ENCODE measurements around the gene BNIP1.
"Not testable (repeated sequence)": the region's sequence is repeated elsewhere in the genome, so short reads cannot be mapped to it uniquely, and the experiment has no call there.

Gene BNIP1

GRCh38 chr5:173143567-173143966 is 764 bp upstream of the BNIP1 start:
- no peak overlapping the region for H3K4me3 ChIP-seq (ENCODE audit: low read depth, low read length)
- TF ChIP-seq, protein P1, sequence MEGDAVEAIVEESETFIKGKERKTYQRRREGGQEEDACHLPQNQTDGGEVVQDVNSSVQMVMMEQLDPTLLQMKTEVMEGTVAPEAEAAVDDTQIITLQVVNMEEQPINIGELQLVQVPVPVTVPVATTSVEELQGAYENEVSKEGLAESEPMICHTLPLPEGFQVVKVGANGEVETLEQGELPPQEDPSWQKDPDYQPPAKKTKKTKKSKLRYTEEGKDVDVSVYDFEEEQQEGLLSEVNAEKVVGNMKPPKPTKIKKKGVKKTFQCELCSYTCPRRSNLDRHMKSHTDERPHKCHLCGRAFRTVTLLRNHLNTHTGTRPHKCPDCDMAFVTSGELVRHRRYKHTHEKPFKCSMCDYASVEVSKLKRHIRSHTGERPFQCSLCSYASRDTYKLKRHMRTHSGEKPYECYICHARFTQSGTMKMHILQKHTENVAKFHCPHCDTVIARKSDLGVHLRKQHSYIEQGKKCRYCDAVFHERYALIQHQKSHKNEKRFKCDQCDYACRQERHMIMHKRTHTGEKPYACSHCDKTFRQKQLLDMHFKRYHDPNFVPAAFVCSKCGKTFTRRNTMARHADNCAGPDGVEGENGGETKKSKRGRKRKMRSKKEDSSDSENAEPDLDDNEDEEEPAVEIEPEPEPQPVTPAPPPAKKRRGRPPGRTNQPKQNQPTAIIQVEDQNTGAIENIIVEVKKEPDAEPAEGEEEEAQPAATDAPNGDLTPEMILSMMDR (IDR thresholded peaks at IDR 0.05; ENCODE audit: control insufficient read depth, extremely low read depth, insufficient read depth): no peak
- no peak for DNase-seq (ENCODE audit: low read depth)

DNA sequence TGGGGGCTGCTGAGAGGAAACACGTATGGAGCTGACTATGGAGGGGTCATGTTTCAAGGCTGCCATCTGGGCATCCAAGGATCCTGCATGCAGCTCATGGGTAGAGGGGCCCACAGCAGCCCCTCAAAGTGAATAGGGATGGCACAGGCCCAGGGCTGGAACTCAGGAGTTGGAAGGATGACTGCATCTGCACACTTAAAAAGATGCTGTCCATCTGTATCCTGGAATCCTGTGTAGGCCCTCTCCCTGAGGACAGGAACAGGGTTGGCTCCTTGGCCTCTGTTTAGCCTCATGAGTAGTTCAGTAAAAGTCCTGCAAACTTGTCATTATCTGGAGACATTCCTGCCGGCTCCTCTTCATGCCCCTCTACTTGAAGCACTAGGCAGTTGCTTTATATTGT is 4.0 kb downstream of the BNIP1 start:
- H3K4me3 ChIP-seq (ENCODE audit: low read depth, low read length): no peak overlapping the region
- DNase-seq (ENCODE audit: low read depth): no peak
- TF ChIP-seq, protein P1 (IDR thresholded peaks at IDR 0.05; ENCODE audit: control insufficient read depth, extremely low read depth, insufficient read depth): no peak

GRCh38 chr5:173152547-173152946 is 8.2 kb downstream of the BNIP1 start:
- DNase-seq (ENCODE audit: low read depth): no peak
- H3K4me3 ChIP-seq (ENCODE audit: low read depth, low read length): no peak overlapping the region
- TF ChIP-seq, protein P1 (IDR thresholded peaks at IDR 0.05; ENCODE audit: control insufficient read depth, extremely low read depth, insufficient read depth): no peak

- TF ChIP-seq, protein P1 (IDR thresholded peaks at IDR 0.05; ENCODE audit: control insufficient read depth, extremely low read depth, insufficient read depth): no peak
- no peak overlapping the region for H3K4me3 ChIP-seq (ENCODE audit: low read depth, low read length)
- DNase-seq (ENCODE audit: low read depth): no peak
Observed at GRCh38 chr5:173153842-173154241, 9.5 kb downstream of the BNIP1 start.

- not testable (repeated sequence) for DNase-seq (ENCODE audit: low read depth); H3K4me3 ChIP-seq (ENCODE audit: low read depth, low read length)
Observed at GRCh38 chr5:173154619-173155018, 10.3 kb downstream of the BNIP1 start.

- H3K4me3 ChIP-seq (ENCODE audit: low read depth, low read length): no peak overlapping the region
- TF ChIP-seq, protein P1 (IDR thresholded peaks at IDR 0.05; ENCODE audit: control insufficient read depth, extremely low read depth, insufficient read depth): no peak
- DNase-seq (ENCODE audit: low read depth): no peak
Observed at GRCh38 chr5:173155912-173156311, 11.6 kb downstream of the BNIP1 start.

- DNase-seq (ENCODE audit: low read depth): no peak
- TF ChIP-seq, protein P1 (IDR thresholded peaks at IDR 0.05; ENCODE audit: control insufficient read depth, extremely low read depth, insufficient read depth): no peak
- H3K4me3 ChIP-seq (ENCODE audit: low read depth, low read length): no peak overlapping the region
Observed at GRCh38 chr5:173158366-173158765, 14.0 kb downstream of the BNIP1 start.
